Fibroblast of the aortic adventitia (primary cell): ENCODE results near the gene PLA2G7. TPM values are rescaled to one million over a fixed set of nuclear protein-coding genes. Genes with fewer than 3 reads are reported as not detected.

Experiments
- DNase-seq: peaks from one replicate; pipeline ENCODE4 v3.0.0-alpha.2; 2010; ENCODE audit warnings: low read depth
- H3K4me3 ChIP-seq: 2 replicates; pipeline ENCODE4 v1.5.1; 2011; ENCODE audit warnings: low read depth, mild to moderate bottlenecking, control low read depth, low read length, moderate library complexity
- total RNA-seq: library from RNA; depleted of rRNA; stranded (reverse); fragments of >200 nt; gene quantifications from 2 replicates; pipeline ENCODE4 v1.2.3, GENCODE V29; 2012; ENCODE audit warnings: low replicate concordance
- TF ChIP-seq, protein P1 (sequence below): IDR thresholded peaks from 2 replicates; pipeline ENCODE4 v1.5.1; 2011; ENCODE audit warnings: mild to moderate bottlenecking, low read length, control low read depth, inconsistent platforms; ENCODE audit not compliant: insufficient read depth

PLA2G7 gene
- total RNA-seq, 1 donor = not detected

DNA sequence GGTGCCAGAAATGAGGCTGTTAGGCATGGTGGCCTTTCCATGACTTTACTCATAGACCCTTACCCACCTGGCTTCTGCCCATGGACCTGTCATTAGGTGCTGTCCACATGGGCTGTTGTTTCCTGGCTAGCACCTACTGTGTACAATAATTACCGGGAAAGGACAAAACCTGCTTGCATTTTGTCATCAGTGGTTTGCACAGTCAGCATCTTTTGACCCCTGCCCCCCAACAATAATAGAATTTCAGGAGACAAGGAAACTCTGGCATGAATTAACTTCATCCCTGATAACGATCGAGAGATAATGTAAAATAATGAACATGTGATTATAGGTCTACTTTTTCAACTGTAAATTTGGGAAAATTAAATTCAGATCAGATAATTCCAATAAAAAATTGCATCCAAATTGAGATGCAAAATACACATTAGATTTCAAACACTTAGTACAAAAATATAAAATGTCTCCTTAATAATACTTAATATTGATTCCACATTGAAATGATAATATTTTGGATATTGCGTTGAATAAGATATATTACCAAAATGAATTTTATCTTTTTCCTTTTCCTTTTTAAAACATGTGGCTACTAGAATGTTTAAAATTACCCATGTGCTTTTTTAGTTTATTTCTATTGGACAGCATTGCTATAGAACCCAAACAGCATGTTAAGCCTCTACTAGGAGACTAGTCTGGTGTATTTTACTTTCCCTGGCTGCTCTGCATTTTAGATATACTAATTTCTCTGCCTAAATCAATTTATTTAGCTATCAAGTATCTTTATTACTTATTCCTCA lies 24.0 kb upstream of the PLA2G7 start:
- no peak overlapping the region for H3K4me3 ChIP-seq
- DNase-seq = no peak
- TF ChIP-seq, protein P1, sequence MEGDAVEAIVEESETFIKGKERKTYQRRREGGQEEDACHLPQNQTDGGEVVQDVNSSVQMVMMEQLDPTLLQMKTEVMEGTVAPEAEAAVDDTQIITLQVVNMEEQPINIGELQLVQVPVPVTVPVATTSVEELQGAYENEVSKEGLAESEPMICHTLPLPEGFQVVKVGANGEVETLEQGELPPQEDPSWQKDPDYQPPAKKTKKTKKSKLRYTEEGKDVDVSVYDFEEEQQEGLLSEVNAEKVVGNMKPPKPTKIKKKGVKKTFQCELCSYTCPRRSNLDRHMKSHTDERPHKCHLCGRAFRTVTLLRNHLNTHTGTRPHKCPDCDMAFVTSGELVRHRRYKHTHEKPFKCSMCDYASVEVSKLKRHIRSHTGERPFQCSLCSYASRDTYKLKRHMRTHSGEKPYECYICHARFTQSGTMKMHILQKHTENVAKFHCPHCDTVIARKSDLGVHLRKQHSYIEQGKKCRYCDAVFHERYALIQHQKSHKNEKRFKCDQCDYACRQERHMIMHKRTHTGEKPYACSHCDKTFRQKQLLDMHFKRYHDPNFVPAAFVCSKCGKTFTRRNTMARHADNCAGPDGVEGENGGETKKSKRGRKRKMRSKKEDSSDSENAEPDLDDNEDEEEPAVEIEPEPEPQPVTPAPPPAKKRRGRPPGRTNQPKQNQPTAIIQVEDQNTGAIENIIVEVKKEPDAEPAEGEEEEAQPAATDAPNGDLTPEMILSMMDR = no peak

DNA sequence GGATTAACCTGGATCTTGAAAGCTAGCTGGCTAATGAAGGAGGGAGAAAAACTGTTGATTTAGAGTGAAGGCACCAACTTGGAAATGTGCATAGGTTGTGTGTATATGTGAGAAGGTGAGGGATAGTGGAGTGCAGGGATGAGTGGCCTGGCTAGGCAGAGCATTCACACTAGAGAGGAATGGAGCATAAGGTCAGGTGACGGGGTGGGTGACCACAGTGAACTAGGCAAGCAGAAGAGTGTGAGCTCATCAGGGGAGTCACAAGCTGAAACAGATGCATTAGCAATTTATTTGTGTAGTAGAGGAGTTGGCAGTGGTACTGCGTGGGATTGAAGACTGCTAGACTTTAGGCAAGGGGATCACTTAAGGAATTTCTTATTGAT lies 22.0 kb upstream of the PLA2G7 start:
- DNase-seq = no peak
- no peak overlapping the region for H3K4me3 ChIP-seq
- TF ChIP-seq, protein P1 = no peak

DNA sequence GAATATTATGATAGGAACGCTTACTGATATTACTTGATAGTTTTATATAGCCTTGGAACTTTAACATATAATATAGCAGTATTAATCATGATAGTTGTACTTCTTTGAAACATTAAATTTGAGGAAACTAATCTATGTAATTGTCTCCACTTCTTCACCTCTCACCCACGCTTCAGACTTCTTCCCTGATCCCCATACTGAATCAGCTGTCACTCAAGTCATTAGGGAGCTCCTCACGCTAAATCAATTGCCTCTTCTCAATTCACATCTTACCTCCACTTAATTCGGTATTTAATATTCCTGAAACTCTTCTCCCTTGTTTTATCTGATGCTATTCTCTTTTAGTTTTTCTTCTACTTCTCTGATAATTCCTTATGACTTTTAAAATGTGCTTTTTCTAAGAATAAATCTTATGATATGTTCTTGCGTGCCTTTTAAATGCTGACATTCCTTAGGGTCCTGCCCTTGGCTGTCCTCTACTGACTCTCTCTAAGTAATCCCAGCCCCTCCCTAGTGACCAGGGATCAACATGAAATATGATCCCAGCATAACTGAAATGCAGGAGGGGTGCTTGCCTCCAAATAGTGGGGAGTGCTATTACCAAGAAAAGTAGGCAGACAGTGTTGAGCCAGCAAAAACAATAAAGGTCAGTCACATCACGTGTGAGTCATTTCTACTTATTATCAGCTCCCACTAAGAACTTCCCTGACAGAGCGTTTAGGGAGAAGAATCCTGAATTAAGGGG lies 21.5 kb upstream of the PLA2G7 start:
- DNase-seq = peak; percentile 18
- no peak overlapping the region for H3K4me3 ChIP-seq
- TF ChIP-seq, protein P1 = no peak

DNA sequence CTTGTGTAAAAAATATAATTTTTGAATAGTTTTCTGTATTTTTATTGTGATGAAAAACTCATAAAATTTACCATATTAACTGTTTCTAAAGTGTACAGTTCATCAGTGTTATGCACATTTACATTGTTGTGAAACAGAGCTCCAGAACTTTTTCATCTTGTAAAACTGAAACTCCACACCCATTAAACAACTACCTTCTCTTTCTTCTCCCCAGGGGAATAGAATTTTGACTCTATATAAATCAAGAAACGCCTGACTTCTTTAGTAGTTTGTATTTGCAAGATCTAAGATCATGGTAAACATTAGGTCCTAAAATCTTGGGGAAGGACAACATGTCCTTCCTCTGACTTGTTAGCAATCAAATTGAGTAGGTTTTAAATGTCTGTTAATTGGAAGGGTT lies 20.7 kb upstream of the PLA2G7 start:
- TF ChIP-seq, protein P1 = no peak
- DNase-seq = no peak
- H3K4me3 ChIP-seq = no peak overlapping the region

DNA sequence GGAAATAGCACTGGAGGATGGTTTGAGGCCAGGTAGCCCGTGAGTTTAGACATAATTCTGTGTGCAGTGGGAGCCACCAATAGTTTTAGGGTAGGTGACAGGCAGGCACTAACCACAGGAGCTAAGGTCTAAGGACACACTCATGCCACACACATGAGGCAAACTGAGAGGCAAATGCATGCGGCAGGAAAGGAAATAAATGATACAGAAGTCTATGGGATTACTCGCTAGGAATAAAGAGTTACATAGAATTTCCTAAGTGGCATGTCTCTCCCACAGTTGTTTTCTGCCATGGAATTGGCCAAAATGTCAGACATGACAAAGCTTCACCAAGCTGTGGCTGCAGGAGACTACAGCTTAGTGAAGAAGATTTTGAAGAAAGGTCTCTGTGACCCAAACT lies 16.5 kb upstream of the PLA2G7 start:
- no peak overlapping the region for H3K4me3 ChIP-seq
- DNase-seq = no peak
- TF ChIP-seq, protein P1 = no peak

DNA sequence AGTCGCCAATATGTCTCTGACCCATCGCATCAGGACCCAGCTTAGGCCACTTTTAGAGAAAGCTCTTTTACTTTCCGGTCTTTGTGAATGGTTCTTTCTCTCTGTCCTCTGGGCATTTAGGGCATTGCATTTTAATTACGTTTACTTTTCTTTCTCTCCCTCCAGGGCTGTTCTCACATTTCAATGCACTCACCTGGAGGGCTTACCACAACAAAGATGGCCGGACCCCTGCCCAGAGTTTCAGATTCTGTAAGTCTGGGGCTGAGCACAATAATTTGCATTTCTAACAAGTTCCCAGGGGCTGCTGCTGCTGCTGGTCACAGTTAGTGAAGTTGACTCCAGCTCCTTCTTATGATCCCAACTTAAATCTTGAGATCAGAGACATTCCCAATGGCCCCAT lies 14.6 kb upstream of the PLA2G7 start:
- no peak overlapping the region for H3K4me3 ChIP-seq
- no peak for DNase-seq
- TF ChIP-seq, protein P1 = no peak
